Eye (tissue), 1 donor: ENCODE results near the gene MAP1LC3B.
A peak's percentile ranks its signal among the peaks of the same experiment; 100 is the strongest.
"Not testable (repeated sequence)": the region's sequence is repeated elsewhere in the genome, so short reads cannot be mapped to it uniquely, and the experiment has no call there.

Experiments
- DNase-seq: peaks from one replicate; pipeline ENCODE4 v3.0.0-alpha.2; 2015

Gene MAP1LC3B

GRCh38 chr16:87383505-87384161, 8.5 kb upstream of the MAP1LC3B start, which contains the start of gene FBXO31:
Gene FBXO31 (minus strand): TSS chr16:87383776. CDS start chr16:87383744, 32 bp downstream.
- peak; percentile 99 for DNase-seq

- no peak for DNase-seq
Observed at GRCh38 chr16:87384162-87384874, 7.8 kb upstream of the MAP1LC3B start.

DNA sequence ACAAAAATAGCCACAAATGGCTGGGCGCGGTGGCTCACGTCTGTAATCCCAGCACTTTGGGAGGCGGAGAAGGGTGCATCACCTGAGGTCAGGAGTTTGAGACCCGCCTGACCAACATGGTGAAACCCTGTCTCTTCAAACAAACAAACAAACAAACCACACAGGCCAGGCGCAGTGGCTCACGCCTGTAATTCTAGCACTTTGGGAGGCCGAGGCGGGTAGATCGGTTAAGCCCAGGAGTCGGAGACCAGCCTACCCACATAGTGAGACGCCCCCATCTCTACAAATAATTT, 7.3 kb upstream of the MAP1LC3B start:
- DNase-seq, result not testable (repeated sequence)

GRCh38 chr16:87387942-87388817, 4.0 kb upstream of the MAP1LC3B start:
- DNase-seq, result peak; percentile 98

- no peak for DNase-seq
Observed at GRCh38 chr16:87388818-87389134, 3.4 kb upstream of the MAP1LC3B start.

DNA sequence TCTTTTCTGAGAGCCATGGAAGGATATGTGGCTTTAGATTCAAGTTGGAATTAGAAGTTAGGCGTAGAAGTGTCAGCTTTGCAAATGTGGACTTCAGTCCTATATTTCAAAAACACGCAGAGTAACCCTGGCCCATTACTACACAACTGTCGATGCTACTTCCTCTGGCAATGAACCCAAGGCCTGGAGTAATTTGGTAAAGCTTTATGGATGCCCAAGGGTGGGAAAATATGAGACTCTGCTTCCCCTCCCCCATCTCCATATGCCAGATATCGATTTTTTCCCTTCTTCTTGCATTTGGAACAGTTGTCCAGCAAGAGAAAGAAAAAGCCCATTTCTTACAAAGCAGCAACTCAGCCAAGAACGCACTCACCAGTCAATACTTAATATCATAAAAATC, 2.9 kb upstream of the MAP1LC3B start:
- DNase-seq, result peak; percentile 54

DNA sequence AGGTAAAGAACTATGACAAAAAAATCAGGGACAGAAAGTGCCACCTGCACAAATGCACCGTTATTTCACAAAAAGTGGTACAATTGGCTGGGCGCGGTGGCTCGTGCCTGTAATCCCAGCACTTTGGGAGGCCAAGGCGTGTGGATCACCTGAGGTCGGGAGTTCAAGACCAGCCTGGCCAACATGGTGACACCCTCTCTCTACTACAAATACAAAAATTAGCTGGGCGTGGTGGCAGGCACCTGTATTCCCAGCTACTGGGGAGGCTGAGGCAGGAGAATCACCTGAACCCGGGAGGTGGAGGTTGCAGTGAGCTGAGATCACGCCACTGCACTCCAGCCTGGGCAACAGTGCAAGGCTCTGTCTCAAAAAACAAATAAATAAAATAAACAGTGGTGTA, 2.2 kb upstream of the MAP1LC3B start:
- not testable (repeated sequence) for DNase-seq

GRCh38 chr16:87390641-87391323, 1.4 kb upstream of the MAP1LC3B start:
- DNase-seq, result no peak

GRCh38 chr16:87391324-87391949, 699 bp upstream of the MAP1LC3B start:
- DNase-seq, result peak; percentile 69

GRCh38 chr16:87392821-87393679, 914 bp downstream of the MAP1LC3B start:
- peak; percentile 77 for DNase-seq

GRCh38 chr16:87393680-87394055, 1.5 kb downstream of the MAP1LC3B start:
- DNase-seq, result no peak

DNA sequence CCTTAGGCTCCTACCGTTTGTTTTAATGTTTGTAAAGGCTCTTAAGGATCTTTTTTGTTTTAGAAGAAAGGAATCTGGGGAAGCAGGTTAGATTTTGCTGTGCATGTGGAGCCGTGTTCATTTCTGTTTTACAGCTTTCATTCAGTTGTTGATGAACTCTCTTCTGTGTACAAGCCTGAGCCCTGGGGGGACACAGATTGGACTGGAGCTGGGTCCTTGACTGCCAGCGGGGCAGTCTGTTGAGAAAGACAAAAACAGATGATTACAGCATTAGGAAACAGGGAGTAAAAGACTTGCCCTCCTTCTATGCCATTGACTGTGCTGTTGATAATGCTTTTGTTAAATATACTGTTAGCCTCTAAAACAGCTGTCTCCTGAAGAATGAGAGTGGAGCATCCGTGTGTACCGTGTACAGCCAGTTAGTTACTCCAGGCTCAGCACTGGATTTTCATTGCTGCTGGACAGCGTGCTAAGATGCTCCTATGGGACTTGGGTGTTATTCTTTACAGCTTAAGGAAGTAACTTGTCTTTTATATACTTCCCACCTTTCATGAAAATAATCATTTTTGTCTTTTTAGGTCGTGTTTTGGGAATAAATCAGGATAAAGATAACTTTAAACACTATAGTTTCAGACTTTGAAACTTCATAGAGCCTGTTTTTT, 3.2 kb downstream of the MAP1LC3B start:
- no peak for DNase-seq

GRCh38 chr16:87404764-87405625, 12.9 kb downstream of the MAP1LC3B start:
- DNase-seq, result no peak

- DNase-seq, result no peak
Observed at GRCh38 chr16:87406495-87407088, 14.5 kb downstream of the MAP1LC3B start.

DNA sequence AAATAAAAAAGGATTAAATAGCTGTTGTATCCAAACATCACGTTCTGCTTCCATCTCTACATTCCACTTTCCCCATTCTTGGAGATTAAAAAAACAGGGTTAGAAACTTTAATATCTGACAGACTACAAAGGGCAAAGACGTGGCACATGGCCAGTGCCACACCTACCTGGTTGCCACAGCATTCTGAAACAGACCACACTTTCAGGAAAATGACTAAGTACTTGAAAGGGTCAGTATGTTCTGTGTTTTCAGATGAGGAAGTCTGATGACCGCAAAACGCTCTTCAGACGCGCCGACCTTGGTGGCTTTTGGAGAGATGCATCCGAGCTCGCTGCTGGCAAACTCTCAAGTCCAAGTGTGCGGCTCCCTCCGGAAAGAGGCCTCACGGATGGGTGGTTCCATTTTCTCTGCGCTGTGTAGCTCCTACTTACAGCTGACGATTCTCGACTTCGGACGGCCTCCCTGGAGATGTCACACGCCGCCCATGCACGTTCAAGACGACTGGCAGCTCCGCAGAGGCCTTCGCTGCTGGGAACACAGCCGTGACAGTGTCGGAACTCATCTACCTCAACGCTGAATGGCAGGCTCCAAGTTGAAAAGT, 15.5 kb downstream of the MAP1LC3B start:
- DNase-seq, result peak; percentile 84

DNA sequence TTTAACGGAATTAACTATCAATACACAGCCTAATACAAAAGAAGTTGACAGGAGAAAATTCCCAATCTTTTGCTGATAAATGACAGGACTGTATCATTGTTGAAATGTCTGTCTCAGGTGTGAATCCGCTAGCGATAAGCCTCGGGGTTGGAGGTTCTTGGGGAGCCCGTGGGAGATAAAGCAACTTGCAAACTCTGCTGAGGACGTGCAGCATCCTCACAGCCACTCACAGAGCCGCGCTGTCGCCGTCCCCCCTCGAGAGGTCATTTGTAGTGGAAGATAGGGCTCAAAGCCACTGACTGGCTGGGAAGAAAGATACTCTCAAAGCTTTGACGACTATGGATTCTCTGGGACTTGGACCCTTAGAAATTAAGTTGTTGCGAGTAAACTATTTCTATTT, 17.0 kb downstream of the MAP1LC3B start:
- no peak for DNase-seq

DNA sequence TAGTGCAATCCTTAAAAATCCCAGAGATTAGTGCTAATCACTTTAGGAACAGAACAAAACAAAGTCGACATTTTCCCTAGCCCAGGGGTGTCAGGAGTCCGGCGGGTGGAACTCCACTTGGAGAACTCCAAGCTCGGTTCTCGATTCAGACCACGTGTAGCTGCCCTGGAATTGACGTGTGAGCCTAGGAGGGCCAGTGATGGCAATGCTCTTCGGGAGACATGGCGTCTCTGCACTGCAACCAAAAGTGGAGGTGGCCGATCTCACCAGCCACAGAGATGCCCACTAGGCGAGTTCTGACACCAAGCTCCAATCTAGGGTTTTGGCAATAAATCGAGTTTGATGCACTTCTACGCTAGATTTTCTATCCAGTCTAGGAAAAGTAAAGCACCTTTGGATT, 17.6 kb downstream of the MAP1LC3B start:
- DNase-seq, result no peak

DNA sequence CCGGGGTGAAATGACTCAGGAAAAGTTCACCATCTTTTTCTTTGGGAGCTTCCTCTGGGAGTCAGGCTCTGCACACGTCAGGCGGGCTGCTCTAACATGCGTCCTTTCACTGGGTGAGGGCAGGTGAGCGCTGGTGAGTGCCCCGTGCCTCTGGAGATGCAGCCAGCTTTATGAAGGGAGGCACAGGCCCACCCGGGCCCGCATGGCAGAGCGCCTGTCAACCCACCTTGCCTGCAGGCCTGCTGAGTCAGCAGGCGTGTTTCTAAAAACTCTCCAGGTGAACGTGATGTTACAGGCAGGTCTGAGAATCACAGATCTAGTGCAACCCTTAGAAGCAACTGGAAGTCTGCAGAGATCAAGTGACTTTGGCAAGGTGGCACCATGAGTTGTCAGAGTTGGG, 18.4 kb downstream of the MAP1LC3B start:
- DNase-seq, result no peak

DNA sequence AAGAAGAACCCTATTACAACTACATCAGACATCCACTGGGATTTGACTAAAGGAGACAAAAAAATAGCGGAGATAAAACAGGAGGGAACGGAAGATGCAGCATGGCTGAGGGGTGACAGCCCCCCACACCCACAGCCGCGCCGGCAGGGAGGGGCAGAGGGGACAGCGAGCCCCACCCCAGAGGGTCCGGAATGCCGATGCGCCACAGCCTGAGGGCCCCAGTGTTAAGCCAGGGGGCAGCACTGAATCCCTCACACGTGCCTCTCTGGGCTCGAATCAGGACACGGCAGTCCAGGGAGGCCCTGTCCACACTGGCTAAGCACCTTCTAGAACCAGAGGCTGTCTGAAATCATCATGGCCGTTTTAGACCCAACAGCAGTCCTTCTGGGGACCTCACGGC, 18.8 kb downstream of the MAP1LC3B start:
- no peak for DNase-seq
